Measurements from ENCODE around the gene CATSPER1.

The CATSPER1 gene

DNA sequence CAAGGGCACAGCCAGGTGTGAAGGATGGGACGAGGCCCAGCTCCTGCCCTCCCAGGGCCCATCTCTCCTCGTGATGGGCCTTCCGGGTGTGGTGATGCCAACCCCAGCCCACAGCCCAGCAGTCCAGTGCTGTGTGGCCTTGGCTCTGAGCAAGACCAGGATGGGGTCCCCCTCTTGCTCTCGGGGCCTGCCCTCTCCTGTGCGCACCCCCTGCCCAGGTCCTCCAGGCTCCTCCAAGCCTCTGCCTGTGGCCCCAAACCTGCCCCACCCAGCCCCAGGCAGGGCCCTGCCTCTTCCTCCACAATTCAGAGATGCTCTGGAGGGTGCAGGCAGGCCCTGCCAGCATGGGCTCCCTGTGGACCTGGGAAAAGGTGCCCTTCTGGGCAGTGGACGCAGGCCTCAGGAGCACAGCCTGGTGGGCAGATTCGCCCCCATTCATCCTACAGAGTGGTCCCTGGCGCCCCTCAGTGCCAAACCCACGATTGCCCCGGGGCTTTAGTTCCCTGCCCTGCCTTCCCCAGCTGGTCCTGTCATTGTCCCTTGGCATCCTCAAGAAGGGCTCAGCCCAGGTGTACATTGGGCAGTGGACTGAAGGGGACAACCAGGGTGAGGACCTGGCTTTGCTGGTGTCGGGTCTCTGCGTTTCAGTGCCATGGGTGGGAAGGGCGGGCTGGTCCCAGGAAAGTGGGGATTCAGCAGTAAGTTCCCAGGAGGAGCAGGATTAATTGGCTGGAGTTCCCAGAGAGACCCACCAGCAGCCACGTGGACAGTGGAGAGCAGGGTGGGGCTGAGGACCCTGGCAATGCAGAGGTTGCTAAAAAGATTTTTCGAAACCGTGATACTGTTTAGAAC lies 44.1 kb downstream of the CATSPER1 start:
- H3K9me2 ChIP-seq (replicated peaks; ENCODE audit: insufficient read depth, low read length), result no peaks in the 10 kb centered on the region
- H3K4me3 ChIP-seq (ENCODE audit: low read length), result no peak overlapping the region
- no peaks in the 10 kb centered on the region for H3K9me3 ChIP-seq (replicated peaks; ENCODE audit: insufficient read depth, low read length)
- no peaks in the 10 kb centered on the region for H3K4me1 ChIP-seq (ENCODE audit: low read length)
- H3K27me3 ChIP-seq (replicated peaks; ENCODE audit: insufficient read depth, low read length), result no peaks in the 10 kb centered on the region
- no peak for TF ChIP-seq EZH2 (optimal IDR thresholded peaks at IDR 0.05; ENCODE audit: low read depth, low read length)
- TF ChIP-seq EZH2phosphoT487 (IDR thresholded peaks at IDR 0.05; ENCODE audit: low read length), result no peak
- TF ChIP-seq, protein P1, sequence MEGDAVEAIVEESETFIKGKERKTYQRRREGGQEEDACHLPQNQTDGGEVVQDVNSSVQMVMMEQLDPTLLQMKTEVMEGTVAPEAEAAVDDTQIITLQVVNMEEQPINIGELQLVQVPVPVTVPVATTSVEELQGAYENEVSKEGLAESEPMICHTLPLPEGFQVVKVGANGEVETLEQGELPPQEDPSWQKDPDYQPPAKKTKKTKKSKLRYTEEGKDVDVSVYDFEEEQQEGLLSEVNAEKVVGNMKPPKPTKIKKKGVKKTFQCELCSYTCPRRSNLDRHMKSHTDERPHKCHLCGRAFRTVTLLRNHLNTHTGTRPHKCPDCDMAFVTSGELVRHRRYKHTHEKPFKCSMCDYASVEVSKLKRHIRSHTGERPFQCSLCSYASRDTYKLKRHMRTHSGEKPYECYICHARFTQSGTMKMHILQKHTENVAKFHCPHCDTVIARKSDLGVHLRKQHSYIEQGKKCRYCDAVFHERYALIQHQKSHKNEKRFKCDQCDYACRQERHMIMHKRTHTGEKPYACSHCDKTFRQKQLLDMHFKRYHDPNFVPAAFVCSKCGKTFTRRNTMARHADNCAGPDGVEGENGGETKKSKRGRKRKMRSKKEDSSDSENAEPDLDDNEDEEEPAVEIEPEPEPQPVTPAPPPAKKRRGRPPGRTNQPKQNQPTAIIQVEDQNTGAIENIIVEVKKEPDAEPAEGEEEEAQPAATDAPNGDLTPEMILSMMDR (IDR thresholded peaks at IDR 0.05; ENCODE audit: low read length), result no peak
- no peak overlapping the region for H3K27ac ChIP-seq (ENCODE audit: low read length)
- no peaks in the 10 kb centered on the region for H3K36me3 ChIP-seq (replicated peaks; ENCODE audit: insufficient read depth, low read length)
- H3K9ac ChIP-seq (ENCODE audit: low read length), result no peak overlapping the region
- H4K20me1 ChIP-seq (ENCODE audit: insufficient read depth, low read length), result no peaks in the 10 kb centered on the region
- no peak overlapping the region for H3K4me2 ChIP-seq (ENCODE audit: low read depth, low read length)
- no peaks in the 10 kb centered on the region; the same call in 1 of the 2 replicates for H3F3A ChIP-seq (ENCODE audit: insufficient read depth, low read length)
- no peaks in the 10 kb centered on the region for H3K79me2 ChIP-seq (ENCODE audit: low read length)
- H2AFZ ChIP-seq (ENCODE audit: low read length), result no peak overlapping the region
- no peak for DNase-seq

DNA sequence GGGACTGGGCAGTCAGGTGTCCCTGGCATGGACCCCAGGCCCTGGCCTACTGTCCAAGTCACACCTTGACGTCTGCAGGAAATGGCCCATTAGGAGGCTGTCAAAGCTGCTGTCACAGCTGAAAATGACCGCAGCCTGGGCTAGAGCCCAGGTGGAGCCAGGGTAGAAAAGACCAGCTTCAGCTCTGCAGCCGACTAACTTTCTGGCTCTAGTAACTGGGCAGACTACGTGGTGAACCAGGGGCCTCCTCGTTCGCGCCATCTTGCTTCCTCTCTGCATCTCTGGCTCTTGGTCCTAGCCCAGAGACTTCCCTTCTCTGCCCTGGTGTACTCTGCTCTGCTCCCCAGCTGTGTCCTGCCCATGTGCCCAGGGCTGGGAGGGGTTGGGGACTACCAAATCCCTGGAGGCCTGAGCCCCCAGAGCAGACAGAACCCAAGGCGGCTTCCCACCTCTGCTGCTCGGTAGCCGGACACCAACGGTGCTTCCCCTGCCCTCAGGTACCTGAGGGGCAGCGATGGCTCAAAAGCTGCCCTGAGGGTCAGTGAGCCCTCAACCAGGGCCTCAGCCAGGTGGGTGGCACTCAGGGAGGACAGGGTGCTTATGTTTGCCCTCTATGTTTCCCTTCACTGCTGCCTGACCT lies 45.1 kb downstream of the CATSPER1 start:
- no peaks in the 10 kb centered on the region for H3K36me3 ChIP-seq (replicated peaks; ENCODE audit: insufficient read depth, low read length)
- H3K4me1 ChIP-seq (ENCODE audit: low read length), result no peaks in the 10 kb centered on the region
- no peak overlapping the region for H3K9ac ChIP-seq (ENCODE audit: low read length)
- H3K9me3 ChIP-seq (replicated peaks; ENCODE audit: insufficient read depth, low read length), result no peaks in the 10 kb centered on the region
- H3F3A ChIP-seq (ENCODE audit: insufficient read depth, low read length), result no peaks in the 10 kb centered on the region
- H3K27me3 ChIP-seq (replicated peaks; ENCODE audit: insufficient read depth, low read length), result no peaks in the 10 kb centered on the region
- DNase-seq, result no peak
- no peaks in the 10 kb centered on the region for H4K20me1 ChIP-seq (ENCODE audit: insufficient read depth, low read length)
- no peaks in the 10 kb centered on the region for H3K9me2 ChIP-seq (replicated peaks; ENCODE audit: insufficient read depth, low read length)
- no peak overlapping the region for H3K4me3 ChIP-seq (ENCODE audit: low read length)
- TF ChIP-seq, protein P1 (IDR thresholded peaks at IDR 0.05; ENCODE audit: low read length), result no peak
- TF ChIP-seq EZH2phosphoT487 (IDR thresholded peaks at IDR 0.05; ENCODE audit: low read length), result no peak
- no peak for TF ChIP-seq EZH2 (optimal IDR thresholded peaks at IDR 0.05; ENCODE audit: low read depth, low read length)
- no peak overlapping the region for H2AFZ ChIP-seq (ENCODE audit: low read length)
- H3K79me2 ChIP-seq (ENCODE audit: low read length), result no peaks in the 10 kb centered on the region
- no peak overlapping the region for H3K4me2 ChIP-seq (ENCODE audit: low read depth, low read length)
- no peak overlapping the region for H3K27ac ChIP-seq (ENCODE audit: low read length)

DNA sequence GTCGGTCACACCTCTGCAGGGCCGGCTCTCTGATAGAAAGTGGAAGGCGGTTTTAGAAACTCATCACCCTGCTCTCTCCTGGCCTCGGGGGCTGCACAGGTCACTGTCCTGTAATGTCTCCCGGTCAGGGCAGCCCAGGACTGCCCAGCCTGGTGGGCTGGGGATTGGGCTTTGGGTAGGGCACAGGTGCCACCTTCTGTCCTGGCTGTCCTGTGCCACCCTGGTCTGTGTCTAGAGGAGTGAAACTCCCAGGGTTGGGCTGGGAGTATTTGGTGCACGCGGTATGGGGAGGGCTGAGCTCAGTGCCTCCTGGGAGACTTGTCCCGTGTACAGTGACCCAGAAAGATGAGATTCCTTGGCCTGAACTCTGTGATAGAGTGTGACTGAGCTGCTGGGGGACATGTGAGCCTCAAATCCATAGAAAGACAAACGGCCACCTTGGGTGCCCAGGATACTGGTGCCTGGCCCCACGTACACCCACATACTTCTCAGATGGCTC lies 47.0 kb downstream of the CATSPER1 start:
- DNase-seq, result no peak
- Histone ChIP-seq H3K4me3 (ENCODE audit: low read length) (no peak overlapping the region), H3K9ac (ENCODE audit: low read length) (no peak overlapping the region), H3K27ac (ENCODE audit: low read length) (no peak overlapping the region), H2AFZ (ENCODE audit: low read length) (no peak overlapping the region), H4K20me1 (ENCODE audit: insufficient read depth, low read length) (no peaks in the 10 kb centered on the region), H3K27me3 (replicated peaks; ENCODE audit: insufficient read depth, low read length) (no peaks in the 10 kb centered on the region), H3K9me3 (replicated peaks; ENCODE audit: insufficient read depth, low read length) (no peaks in the 10 kb centered on the region), H3K79me2 (ENCODE audit: low read length) (no peaks in the 10 kb centered on the region), H3K9me2 (replicated peaks; ENCODE audit: insufficient read depth, low read length) (no peaks in the 10 kb centered on the region), H3F3A (ENCODE audit: insufficient read depth, low read length) (no peaks in the 10 kb centered on the region), H3K36me3 (replicated peaks; ENCODE audit: insufficient read depth, low read length) (no peaks in the 10 kb centered on the region), H3K4me2 (ENCODE audit: low read depth, low read length) (no peak overlapping the region), H3K4me1 (ENCODE audit: low read length) (no peaks in the 10 kb centered on the region)
- TF ChIP-seq, protein P1 (IDR thresholded peaks at IDR 0.05; ENCODE audit: low read length), result no peak
- no peak for TF ChIP-seq EZH2 (optimal IDR thresholded peaks at IDR 0.05; ENCODE audit: low read depth, low read length)
- TF ChIP-seq EZH2phosphoT487 (IDR thresholded peaks at IDR 0.05; ENCODE audit: low read length), result no peak
